ENCODE data around the gene USP26.
"Not testable (repeated sequence)": the region's sequence is repeated elsewhere in the genome, so short reads cannot be mapped to it uniquely, and the experiment has no call there.

Gene USP26

GRCh38 chrX:133097031-133097430 is at the start of gene USP26:
USP26 (minus strand) TSS chrX:133097109; CDS start chrX:133028220, 68,889 bp downstream.
- DNase-seq (ENCODE audit: low read depth in 2 of 2), result no peak

GRCh38 chrX:133134282-133134681 is 37.4 kb upstream of the USP26 start:
- DNase-seq (ENCODE audit: low read depth in 2 of 2), result no peak

- DNase-seq (ENCODE audit: low read depth in 2 of 2), result no peak
Observed at GRCh38 chrX:133120406-133120805, 23.5 kb upstream of the USP26 start.

- no peak for DNase-seq (ENCODE audit: low read depth in 2 of 2)
Observed at GRCh38 chrX:133094098-133094731, 2.7 kb downstream of the USP26 start.

GRCh38 chrX:133090236-133090809 is 6.6 kb downstream of the USP26 start:
- no peak for DNase-seq (ENCODE audit: low read depth in 2 of 2)

- DNase-seq (ENCODE audit: low read depth in 2 of 2), result no peak
Observed at GRCh38 chrX:133089411-133089810, 7.5 kb downstream of the USP26 start.

GRCh38 chrX:133085785-133086184 is 11.1 kb downstream of the USP26 start:
- DNase-seq (ENCODE audit: low read depth in 2 of 2), result no peak

GRCh38 chrX:133085056-133085455 is 11.9 kb downstream of the USP26 start:
- DNase-seq (ENCODE audit: low read depth in 2 of 2), result not testable (repeated sequence)

- no peak for DNase-seq (ENCODE audit: low read depth in 2 of 2)
Observed at GRCh38 chrX:133083899-133084298, 13.0 kb downstream of the USP26 start.

GRCh38 chrX:133081990-133082389 is 14.9 kb downstream of the USP26 start:
- DNase-seq (ENCODE audit: low read depth in 2 of 2), result no peak

GRCh38 chrX:133077856-133078255 is 19.1 kb downstream of the USP26 start:
- not testable (repeated sequence) for DNase-seq (ENCODE audit: low read depth in 2 of 2)

- no peak for DNase-seq (ENCODE audit: low read depth in 2 of 2)
Observed at GRCh38 chrX:133072566-133072965, 24.3 kb downstream of the USP26 start.

GRCh38 chrX:133068461-133068860 is 28.4 kb downstream of the USP26 start:
- no peak for DNase-seq (ENCODE audit: low read depth in 2 of 2)

- no peak for DNase-seq (ENCODE audit: low read depth in 2 of 2)
Observed at GRCh38 chrX:133056341-133056740, 40.6 kb downstream of the USP26 start.

GRCh38 chrX:133054761-133055405 is 42.0 kb downstream of the USP26 start:
- DNase-seq (ENCODE audit: low read depth in 2 of 2), result no peak

GRCh38 chrX:133053861-133054598 is 42.9 kb downstream of the USP26 start:
- no peak for DNase-seq (ENCODE audit: low read depth in 2 of 2)

- no peak for DNase-seq (ENCODE audit: low read depth in 2 of 2)
Observed at GRCh38 chrX:133048751-133049150, 48.2 kb downstream of the USP26 start.

GRCh38 chrX:133046601-133047000 is 50.3 kb downstream of the USP26 start:
- no peak for DNase-seq (ENCODE audit: low read depth in 2 of 2)

- DNase-seq (ENCODE audit: low read depth in 2 of 2), result no peak
Observed at GRCh38 chrX:133045986-133046385, 50.9 kb downstream of the USP26 start.

- not testable (repeated sequence) for DNase-seq (ENCODE audit: low read depth in 2 of 2)
Observed at GRCh38 chrX:133044145-133044786, 52.6 kb downstream of the USP26 start.

- DNase-seq (ENCODE audit: low read depth in 2 of 2), result no peak
Observed at GRCh38 chrX:133042260-133042659, 54.6 kb downstream of the USP26 start.

GRCh38 chrX:133033010-133033409 is 63.9 kb downstream of the USP26 start:
- no peak for DNase-seq (ENCODE audit: low read depth in 2 of 2)
